Mesothelial cell of epicardium (in vitro differentiated cells): ENCODE data around the gene NCK2. TPM values are rescaled to one million over a fixed set of nuclear protein-coding genes. Genes with fewer than 3 reads are reported as not detected.

Experiments
- DNase-seq, 2 experiments: peaks; one replicate each; pipeline ENCODE4 v3.0.0; 2021; ENCODE audit warnings: low spot score in 2 of 2; ENCODE audit not compliant: unreplicated experiment in 2 of 2
- H3K27ac Mint-ChIP-seq: 2 replicates; pipeline ENCODE4 v1.8.0; 2021; ENCODE audit warnings: mixed read lengths
- H3K27me3 Mint-ChIP-seq: 2 replicates; pipeline ENCODE4 v1.8.0; 2021; ENCODE audit warnings: low read depth, mixed read lengths
- H3K36me3 Mint-ChIP-seq: 2 replicates; pipeline ENCODE4 v1.8.0; 2021; ENCODE audit warnings: mixed read lengths
- H3K4me1 Mint-ChIP-seq: 2 replicates; pipeline ENCODE4 v1.8.0; 2021; ENCODE audit warnings: mixed read lengths
- H3K4me3 Mint-ChIP-seq: 2 replicates; pipeline ENCODE4 v1.8.0; 2021; ENCODE audit warnings: mild to moderate bottlenecking, moderate library complexity, mixed read lengths
- H3K9me3 Mint-ChIP-seq: 2 replicates; pipeline ENCODE4 v1.8.0; 2021; ENCODE audit warnings: mixed read lengths
- CTCF ChIP-seq: fragments of 200-600 bp; sonication (generic); IDR thresholded peaks from one replicate; pipeline ENCODE4 v1.5.0; 2021; ENCODE audit warnings: antibody characterized with exemption; ENCODE audit not compliant: unreplicated experiment
- total RNA-seq: library from RNA; stranded (reverse); gene quantifications from 3 replicates; pipeline ENCODE4 v1.2.1, GENCODE V29; 2021

The NCK2 gene
- total RNA-seq, 1 donor from 2014 or later = 59.5 TPM

GRCh38 chr2:105869341-105869740 is 124.6 kb downstream of the NCK2 start:
- no peaks in the 10 kb centered on the region for H3K27me3 Mint-ChIP-seq
- H3K36me3 Mint-ChIP-seq = peaks cover 2% of the 10 kb centered on the region
- peaks cover 40% of the 10 kb centered on the region for H3K4me1 Mint-ChIP-seq
- H3K9me3 Mint-ChIP-seq = no peaks in the 10 kb centered on the region
- no peak overlapping the region for H3K27ac Mint-ChIP-seq
- no peak for TF ChIP-seq CTCF
- DNase-seq = no peak
- no peak overlapping the region for H3K4me3 Mint-ChIP-seq

GRCh38 chr2:105870062-105870461 is 125.3 kb downstream of the NCK2 start:
- Mint-ChIP-seq H3K4me3 (no peak overlapping the region), H3K9me3 (no peaks in the 10 kb centered on the region), H3K27me3 (no peaks in the 10 kb centered on the region), H3K36me3 (peaks cover 2% of the 10 kb centered on the region), H3K27ac (no peak overlapping the region), H3K4me1 (peaks cover 33% of the 10 kb centered on the region)
- no peak for TF ChIP-seq CTCF
- DNase-seq = no peak

GRCh38 chr2:105870858-105871257 is 126.1 kb downstream of the NCK2 start:
- H3K4me1 Mint-ChIP-seq = peaks cover 27% of the 10 kb centered on the region
- H3K36me3 Mint-ChIP-seq = peaks cover 2% of the 10 kb centered on the region
- H3K9me3 Mint-ChIP-seq = no peaks in the 10 kb centered on the region
- TF ChIP-seq CTCF = no peak
- no peak overlapping the region for H3K27ac Mint-ChIP-seq
- H3K27me3 Mint-ChIP-seq = no peaks in the 10 kb centered on the region
- H3K4me3 Mint-ChIP-seq = no peak overlapping the region
- DNase-seq = no peak

GRCh38 chr2:105872142-105872728 is 127.5 kb downstream of the NCK2 start:
- Mint-ChIP-seq H3K4me3 (no peak overlapping the region), H3K36me3 (peaks cover 2% of the 10 kb centered on the region), H3K27me3 (no peaks in the 10 kb centered on the region), H3K9me3 (no peaks in the 10 kb centered on the region), H3K27ac (no peak overlapping the region), H3K4me1 (peaks cover 15% of the 10 kb centered on the region)
- DNase-seq = no peak
- TF ChIP-seq CTCF = no peak

GRCh38 chr2:105872830-105873229 is 128.1 kb downstream of the NCK2 start:
- H3K27ac Mint-ChIP-seq = peak overlapping the region; percentile 16
- H3K36me3 Mint-ChIP-seq = peaks cover 2% of the 10 kb centered on the region
- no peak overlapping the region for H3K4me3 Mint-ChIP-seq
- H3K9me3 Mint-ChIP-seq = no peaks in the 10 kb centered on the region
- DNase-seq = no peak
- no peak for TF ChIP-seq CTCF
- H3K27me3 Mint-ChIP-seq = no peaks in the 10 kb centered on the region
- H3K4me1 Mint-ChIP-seq = peaks cover 9% of the 10 kb centered on the region

GRCh38 chr2:105873281-105873680 is 128.6 kb downstream of the NCK2 start:
- H3K36me3 Mint-ChIP-seq = peaks cover 6% of the 10 kb centered on the region
- peak overlapping the region; percentile 16 for H3K27ac Mint-ChIP-seq
- no peak for DNase-seq
- no peaks in the 10 kb centered on the region for H3K9me3 Mint-ChIP-seq
- H3K27me3 Mint-ChIP-seq = no peaks in the 10 kb centered on the region
- no peak for TF ChIP-seq CTCF
- peaks cover 5% of the 10 kb centered on the region for H3K4me1 Mint-ChIP-seq
- no peak overlapping the region for H3K4me3 Mint-ChIP-seq
